Uterus (tissue), 4 donors: Measurements from ENCODE around the gene SEC24A. TPM values are rescaled to one million over a fixed set of nuclear protein-coding genes. Genes with fewer than 3 reads are reported as not detected.

Experiments used
- DNase-seq, 2 donors: peaks; one replicate each; pipeline ENCODE4 v3.0.0-alpha.2; 2019 to 2020
- H3K27ac ChIP-seq, 2 donors: fragments of 200-600 bp; sonication (generic); 1 replicate in 1 of 2; 2 replicates in 1 of 2; pipeline ENCODE4 v1.5.1; 2016 to 2018
- H3K27me3 ChIP-seq, 2 donors: fragments of 200-600 bp; sonication (generic); one replicate each; pipeline ENCODE4 v1.5.1; 2018 to 2019; ENCODE audit warnings: control low read depth in 1 of 2
- H3K36me3 ChIP-seq, 2 donors: fragments of 200-600 bp; sonication (generic); one replicate each; pipeline ENCODE4 v1.5.1; 2019; ENCODE audit warnings: control low read depth in 1 of 2
- H3K4me1 ChIP-seq, 2 donors: fragments of 200-600 bp; sonication (generic); one replicate each; pipeline ENCODE4 v1.5.1; 2018 to 2019; ENCODE audit warnings: control low read depth in 1 of 2
- H3K4me3 ChIP-seq, 2 donors: fragments of 200-600 bp; sonication (generic); 1 replicate in 1 of 2; 2 replicates in 1 of 2; pipeline ENCODE4 v1.5.1; 2018 to 2019; ENCODE audit warnings: mild to moderate bottlenecking in 1 of 2
- H3K9me3 ChIP-seq, 2 donors: fragments of 200-600 bp; sonication (generic); one replicate each; pipeline ENCODE4 v1.5.1; 2019; ENCODE audit warnings: control low read depth in 1 of 2
- CTCF ChIP-seq, 4 experiments: fragments of 200-600 bp in 2 of 4; fragments of 450-650 bp in 2 of 4; sonication (generic) in 2 of 4; IDR thresholded peaks; one replicate each; pipeline ENCODE4 v1.5.1; 2016 to 2019; ENCODE audit warnings: antibody characterized with exemption in 4 of 4, mild to moderate bottlenecking in 2 of 4, moderate library complexity in 1 of 4
- POLR2A ChIP-seq, 2 donors: fragments of 450-650 bp; IDR thresholded peaks; one replicate each; pipeline ENCODE4 v1.6.1; 2016; ENCODE audit warnings: antibody characterized with exemption in 2 of 2, mild to moderate bottlenecking in 1 of 2, moderate library complexity in 1 of 2
- intact Hi-C: fragments of 100-400 bp; cut with DNase I; formaldehyde crosslinking; loops from one replicate; pipeline ENCODE4 v1.15.1; 2023; ENCODE audit warnings: low total_unique reads
- total RNA-seq, 4 donors: library from RNA; depleted of rRNA in 3 of 4; stranded (reverse); fragments of >200 nt in 3 of 4; gene quantifications; one replicate each; pipeline versions ENCODE4 v1.1.0 to v1.2.4, GENCODE V29; 2014 to 2023
- donor health status: DM: yes; HTN: yes; CAD: no.

Gene SEC24A
- total RNA-seq, 4 donors from 2014 or later, result 7.2 to 51.3 (median 30.7) TPM

GRCh38 chr5:134637116-134637721 lies 11.4 kb upstream of the SEC24A start:
- Histone ChIP-seq H3K36me3 (no peaks in the 10 kb centered on the region), H3K27me3 (no peaks in the 10 kb centered on the region), H3K4me3 (no peak overlapping the region), H3K27ac (no peak overlapping the region), H3K4me1 (no peaks in the 10 kb centered on the region), H3K9me3 (no peaks in the 10 kb centered on the region)
- intact Hi-C loops, result no loop called here
- no peak for TF ChIP-seq CTCF (IDR thresholded peaks at IDR 0.05)
- no peak for TF ChIP-seq POLR2A (IDR thresholded peaks at IDR 0.05)
- DNase-seq, result no peak

GRCh38 chr5:134638760-134639201 lies 9.8 kb upstream of the SEC24A start:
- no peak overlapping the region for H3K27ac ChIP-seq
- H3K4me1 ChIP-seq, result no peaks in the 10 kb centered on the region
- no peak overlapping the region for H3K4me3 ChIP-seq
- no peaks in the 10 kb centered on the region for H3K36me3 ChIP-seq
- H3K9me3 ChIP-seq, result no peaks in the 10 kb centered on the region
- intact Hi-C loops, result no loop called here
- TF ChIP-seq POLR2A (IDR thresholded peaks at IDR 0.05) (no peak), CTCF (IDR thresholded peaks at IDR 0.05) (no peak)
- no peak for DNase-seq
- no peaks in the 10 kb centered on the region for H3K27me3 ChIP-seq

GRCh38 chr5:134642931-134643530 lies 5.6 kb upstream of the SEC24A start:
- DNase-seq, result no peak
- Histone ChIP-seq H3K27ac (no peak overlapping the region), H3K9me3 (no peaks in the 10 kb centered on the region), H3K27me3 (no peaks in the 10 kb centered on the region), H3K4me3 (no peak overlapping the region), H3K4me1 (no peaks in the 10 kb centered on the region), H3K36me3 (no peaks in the 10 kb centered on the region)
- no peak for TF ChIP-seq POLR2A (IDR thresholded peaks at IDR 0.05)
- TF ChIP-seq CTCF (IDR thresholded peaks at IDR 0.05), result no peak
- intact Hi-C loops, result no loop called here

- Histone ChIP-seq H3K27me3 (no peaks in the 10 kb centered on the region), H3K9me3 (no peaks in the 10 kb centered on the region), H3K36me3 (no peaks in the 10 kb centered on the region), H3K4me1 (no peaks in the 10 kb centered on the region), H3K27ac (peak overlapping the region; percentile 93 to 95), H3K4me3 (peak overlapping the region; percentile 83 to 94)
- peak; percentile 19 to 27 for DNase-seq
- intact Hi-C loops, result no loop called here
- TF ChIP-seq POLR2A (IDR thresholded peaks at IDR 0.05) (no peak), CTCF (IDR thresholded peaks at IDR 0.05) (no peak)
These were observed 698 bp upstream of the SEC24A start for GRCh38 chr5:134647750-134648424.
